DND-41 (cell line): ENCODE results near the gene MXD4.
"Not testable (repeated sequence)": the region's sequence is repeated elsewhere in the genome, so short reads cannot be mapped to it uniquely, and the experiment has no call there.

Experiments
- ATAC-seq: fragments of 200-7000 bp; cut with Tn5 transposase; 3 replicates; pipeline ENCODE4 v1.9.1; 2021; ENCODE audit warnings: low read depth; ENCODE audit not compliant: insufficient read depth
- DNase-seq: peaks from one replicate; pipeline ENCODE4 v3.0.0-alpha.2; 2020
- H2AFZ ChIP-seq: 2 replicates; pipeline ENCODE4 v1.6.0; 2012; ENCODE audit warnings: low read depth, low read length
- H3K27ac ChIP-seq: 2 replicates; pipeline ENCODE4 v1.5.1; 2012; ENCODE audit warnings: low read length, inconsistent platforms
- H3K27me3 ChIP-seq: fragments of 200-600 bp; sonication (generic); 2 replicates; pipeline ENCODE4 v1.6.0; 2012; ENCODE audit warnings: low read length, mild to moderate bottlenecking, inconsistent platforms; ENCODE audit not compliant: insufficient read depth, poor library complexity
- H3K36me3 ChIP-seq: 2 replicates; pipeline ENCODE4 v1.5.1; 2012; ENCODE audit warnings: low read length, inconsistent platforms; ENCODE audit not compliant: insufficient read depth
- H3K4me1 ChIP-seq: 2 replicates; pipeline ENCODE4 v1.5.1; 2012; ENCODE audit warnings: mild to moderate bottlenecking, low read length; ENCODE audit not compliant: insufficient read depth
- H3K4me2 ChIP-seq: 2 replicates; pipeline ENCODE4 v1.6.0; 2012; ENCODE audit warnings: mild to moderate bottlenecking, moderate library complexity, low read length, inconsistent platforms; ENCODE audit not compliant: insufficient read depth
- H3K4me3 ChIP-seq, 2 experiments: fragments of 200-600 bp in 1 of 2; shearing (Covaris generic) in 1 of 2; 2 replicates each; pipeline ENCODE4 v1.5.1; 2012 to 2016; ENCODE audit warnings: inconsistent platforms in 2 of 2, low read length in 2 of 2, mild to moderate bottlenecking in 2 of 2, low read depth in 1 of 2, moderate library complexity in 1 of 2
- H3K79me2 ChIP-seq: 2 replicates; pipeline ENCODE4 v1.6.0; 2012; ENCODE audit warnings: low read length, inconsistent platforms; ENCODE audit not compliant: insufficient read depth
- H3K9ac ChIP-seq: 2 replicates; pipeline ENCODE4 v1.6.0; 2012; ENCODE audit warnings: low read depth, mild to moderate bottlenecking, inconsistent platforms, low read length, moderate library complexity
- H3K9me3 ChIP-seq: 2 replicates; pipeline ENCODE4 v1.5.1; 2012; ENCODE audit warnings: low read length, moderate library complexity, mild to moderate bottlenecking, inconsistent platforms; ENCODE audit not compliant: insufficient read depth, severe bottlenecking
- H4K20me1 ChIP-seq: 2 replicates; pipeline ENCODE4 v1.6.0; 2012; ENCODE audit warnings: low read length; ENCODE audit not compliant: insufficient read depth
- EZH2 ChIP-seq: IDR thresholded peaks from 3 replicates; pipeline ENCODE4 v1.6.1; 2012; ENCODE audit warnings: borderline replicate concordance, low read depth, mild to moderate bottlenecking, moderate library complexity, low read length, inconsistent platforms; ENCODE audit not compliant: severe bottlenecking
- TF ChIP-seq, protein P1 (sequence below): IDR thresholded peaks from 2 replicates; pipeline ENCODE4 v1.5.1; 2012; ENCODE audit warnings: borderline replicate concordance, low read length, moderate library complexity, mild to moderate bottlenecking; ENCODE audit not compliant: poor library complexity, severe bottlenecking; ENCODE audit errors: extremely low read depth

The MXD4 gene

DNA sequence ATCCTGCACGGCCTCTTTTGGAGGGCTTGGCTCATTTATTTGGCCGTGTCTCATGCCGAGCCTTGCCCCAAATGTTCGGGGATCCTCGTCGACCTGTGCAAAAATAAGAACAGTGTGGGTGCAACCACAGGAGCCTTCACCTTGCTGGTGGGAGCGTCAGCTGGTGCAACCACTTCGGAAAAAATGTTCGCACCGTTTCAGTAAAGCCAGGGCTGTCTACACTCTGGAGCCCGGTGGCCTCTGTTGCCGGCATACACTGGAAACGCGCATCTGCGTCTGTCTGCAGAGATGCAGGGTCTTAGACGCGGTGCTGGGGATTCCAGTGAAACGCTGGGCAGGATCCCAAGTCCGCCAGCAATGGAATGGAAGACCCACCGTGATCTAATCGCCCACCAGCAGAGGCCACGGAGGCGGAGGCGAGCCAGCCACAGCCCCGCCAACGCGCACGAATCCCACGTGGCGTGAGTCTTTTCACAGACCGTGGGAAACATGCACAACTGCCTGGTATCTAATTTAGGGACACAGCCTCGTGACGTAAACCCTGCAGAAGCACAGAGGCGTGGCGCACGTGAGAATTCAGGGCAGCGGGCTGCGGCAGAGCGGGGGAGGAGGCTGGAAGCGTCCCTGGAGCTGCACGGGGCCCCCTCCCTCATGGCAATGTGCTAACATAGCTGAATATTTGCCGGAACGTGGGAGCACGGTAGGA is 13.8 kb upstream of the MXD4 start:
- no peaks in the 10 kb centered on the region for H3K9me3 ChIP-seq
- DNase-seq (no peak), ATAC-seq (no peak)
- no peak overlapping the region for H3K4me3 ChIP-seq
- no peak overlapping the region for H3K9ac ChIP-seq
- no peak overlapping the region for H3K27ac ChIP-seq
- no peaks in the 10 kb centered on the region for H3K27me3 ChIP-seq
- peaks cover 3% of the 10 kb centered on the region for H3K4me1 ChIP-seq
- H3K36me3 ChIP-seq: no peaks in the 10 kb centered on the region
- H2AFZ ChIP-seq: no peak overlapping the region
- TF ChIP-seq, protein P1, sequence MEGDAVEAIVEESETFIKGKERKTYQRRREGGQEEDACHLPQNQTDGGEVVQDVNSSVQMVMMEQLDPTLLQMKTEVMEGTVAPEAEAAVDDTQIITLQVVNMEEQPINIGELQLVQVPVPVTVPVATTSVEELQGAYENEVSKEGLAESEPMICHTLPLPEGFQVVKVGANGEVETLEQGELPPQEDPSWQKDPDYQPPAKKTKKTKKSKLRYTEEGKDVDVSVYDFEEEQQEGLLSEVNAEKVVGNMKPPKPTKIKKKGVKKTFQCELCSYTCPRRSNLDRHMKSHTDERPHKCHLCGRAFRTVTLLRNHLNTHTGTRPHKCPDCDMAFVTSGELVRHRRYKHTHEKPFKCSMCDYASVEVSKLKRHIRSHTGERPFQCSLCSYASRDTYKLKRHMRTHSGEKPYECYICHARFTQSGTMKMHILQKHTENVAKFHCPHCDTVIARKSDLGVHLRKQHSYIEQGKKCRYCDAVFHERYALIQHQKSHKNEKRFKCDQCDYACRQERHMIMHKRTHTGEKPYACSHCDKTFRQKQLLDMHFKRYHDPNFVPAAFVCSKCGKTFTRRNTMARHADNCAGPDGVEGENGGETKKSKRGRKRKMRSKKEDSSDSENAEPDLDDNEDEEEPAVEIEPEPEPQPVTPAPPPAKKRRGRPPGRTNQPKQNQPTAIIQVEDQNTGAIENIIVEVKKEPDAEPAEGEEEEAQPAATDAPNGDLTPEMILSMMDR: no peak
- TF ChIP-seq EZH2: no peak
- H3K4me2 ChIP-seq: no peak overlapping the region
- H3K79me2 ChIP-seq: no peaks in the 10 kb centered on the region
- H4K20me1 ChIP-seq: no peaks in the 10 kb centered on the region

DNA sequence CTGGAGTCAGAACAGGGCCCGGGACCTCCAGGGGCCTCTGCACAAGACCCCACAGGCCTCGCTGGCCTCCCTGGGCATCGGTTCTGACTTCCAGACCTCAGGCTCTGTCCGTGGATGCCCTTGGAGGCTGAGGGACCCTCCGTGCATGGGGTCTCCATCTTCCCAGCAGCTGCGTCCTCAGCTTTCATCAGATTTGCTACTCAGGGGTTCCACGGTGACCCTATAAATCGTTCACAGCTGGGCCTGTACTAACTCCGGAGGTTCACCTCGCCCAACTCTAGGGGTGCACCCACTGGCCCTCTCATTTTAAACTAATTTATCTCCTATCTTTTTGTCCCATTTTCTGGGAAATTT is 13.1 kb upstream of the MXD4 start:
- H3K9ac ChIP-seq, H3K4me1 ChIP-seq, H3K4me3 ChIP-seq, H4K20me1 ChIP-seq, H3K27ac ChIP-seq, ATAC-seq, DNase-seq, H3K4me2 ChIP-seq, H3K36me3 ChIP-seq, H3K9me3 ChIP-seq, H3K27me3 ChIP-seq, H3K79me2 ChIP-seq, H2AFZ ChIP-seq: not testable (repeated sequence)

DNA sequence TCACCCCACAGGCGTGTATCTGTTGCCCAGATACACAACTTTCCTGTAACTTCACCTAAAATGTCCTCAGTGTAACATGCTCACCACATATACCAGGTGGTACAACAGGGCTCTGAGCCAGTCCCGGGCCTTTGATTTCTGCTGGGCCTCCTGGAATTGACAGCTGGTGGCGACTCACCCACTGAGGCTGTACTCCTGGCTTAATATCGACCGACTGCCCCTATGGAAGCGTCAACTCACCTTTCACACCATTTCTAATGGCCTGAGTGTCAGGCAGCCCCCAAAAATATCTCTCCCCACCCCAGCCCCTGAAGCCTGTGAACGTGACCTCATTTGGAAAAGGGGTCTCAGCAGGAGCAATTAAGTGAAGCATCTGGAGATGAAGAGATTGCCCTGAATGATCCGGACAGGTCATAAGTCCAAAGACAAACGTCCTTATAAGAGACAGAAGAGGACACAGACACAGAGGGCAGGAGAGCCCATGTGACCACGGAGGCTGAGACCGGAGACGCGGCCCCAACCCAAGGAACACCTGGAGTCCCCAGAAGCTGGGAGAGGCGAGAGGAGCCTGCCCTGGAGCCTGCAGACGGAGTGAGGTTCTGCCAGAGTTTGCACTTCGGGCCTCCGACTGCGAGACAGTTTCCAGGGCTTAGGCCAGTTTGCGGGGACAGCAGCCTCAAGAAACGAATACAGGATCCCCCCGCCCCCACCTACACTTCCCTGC is 12.6 kb upstream of the MXD4 start:
- H3K4me2 ChIP-seq: no peak overlapping the region
- TF ChIP-seq EZH2: no peak
- H4K20me1 ChIP-seq: no peaks in the 10 kb centered on the region
- no peak overlapping the region for H3K4me3 ChIP-seq
- H3K79me2 ChIP-seq: no peaks in the 10 kb centered on the region
- ATAC-seq: no peak
- DNase-seq: no peak
- no peak overlapping the region for H3K27ac ChIP-seq
- no peak overlapping the region for H3K9ac ChIP-seq
- H3K9me3 ChIP-seq: no peaks in the 10 kb centered on the region
- no peaks in the 10 kb centered on the region for H3K27me3 ChIP-seq
- no peaks in the 10 kb centered on the region for H3K36me3 ChIP-seq
- H2AFZ ChIP-seq: no peak overlapping the region
- H3K4me1 ChIP-seq: no peaks in the 10 kb centered on the region

DNA sequence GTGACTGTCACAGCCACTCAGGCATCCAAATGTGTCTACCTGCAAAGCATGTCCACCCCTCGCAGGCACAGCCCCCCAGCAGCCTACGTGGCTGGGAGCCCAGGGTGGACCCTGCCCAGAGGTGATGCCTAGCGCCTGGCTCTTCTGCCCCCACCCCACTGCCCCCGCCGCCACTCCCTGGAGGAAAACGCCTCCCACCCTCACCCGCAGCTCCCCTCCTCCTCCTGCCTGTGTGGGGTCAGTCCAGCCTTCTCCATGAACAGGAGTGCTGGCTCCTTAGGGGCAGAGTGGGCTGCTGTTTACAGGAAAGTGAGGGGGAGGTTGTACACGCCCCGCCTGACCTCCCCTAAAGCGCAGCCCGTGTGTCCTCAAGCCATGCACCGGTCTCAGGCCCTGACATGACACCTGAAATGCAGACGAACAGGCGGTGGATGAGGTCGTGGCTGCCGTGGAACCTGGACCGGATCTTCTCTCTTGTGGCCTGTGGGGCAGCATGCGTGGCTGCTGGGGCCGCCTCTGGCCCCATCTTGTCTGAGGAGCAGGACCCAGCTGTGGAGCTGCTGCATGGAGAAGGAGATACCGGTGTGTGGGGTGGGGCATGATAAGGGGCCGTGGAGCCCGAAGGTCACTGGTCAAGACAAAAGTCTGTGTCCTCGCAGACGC is 11.9 kb upstream of the MXD4 start:
- TF ChIP-seq, protein P1: no peak
- TF ChIP-seq EZH2: no peak
- Histone ChIP-seq H3K4me1 (no peaks in the 10 kb centered on the region), H3K9ac (no peak overlapping the region), H3K36me3 (no peaks in the 10 kb centered on the region), H3K9me3 (no peaks in the 10 kb centered on the region), H3K79me2 (no peaks in the 10 kb centered on the region), H4K20me1 (no peaks in the 10 kb centered on the region), H3K27ac (no peak overlapping the region), H3K27me3 (no peaks in the 10 kb centered on the region), H3K4me2 (no peak overlapping the region), H2AFZ (no peak overlapping the region), H3K4me3 (no peak overlapping the region)
- no peak for DNase-seq
- no peak for ATAC-seq
